Measurements from ENCODE around the gene BTBD9.
A peak's percentile ranks its signal among the peaks of the same experiment; 100 is the strongest.

BTBD9 gene

GRCh38 chr6:38507173-38507572, 132.6 kb downstream of the BTBD9 start:
- no peak for DNase-seq (ENCODE audit: low spot score)

GRCh38 chr6:38505826-38506225, 133.9 kb downstream of the BTBD9 start:
- DNase-seq (ENCODE audit: low spot score), result no peak

GRCh38 chr6:38504996-38505395, 134.7 kb downstream of the BTBD9 start:
- no peak for DNase-seq (ENCODE audit: low spot score)

GRCh38 chr6:38503960-38504682, 135.6 kb downstream of the BTBD9 start:
- no peak for DNase-seq (ENCODE audit: low spot score)

GRCh38 chr6:38503032-38503773, 136.5 kb downstream of the BTBD9 start:
- no peak for DNase-seq (ENCODE audit: low spot score)

- DNase-seq (ENCODE audit: low spot score), result no peak
These were observed 137.3 kb downstream of the BTBD9 start for GRCh38 chr6:38502423-38502822.

GRCh38 chr6:38501931-38502330, 137.8 kb downstream of the BTBD9 start:
- no peak for DNase-seq (ENCODE audit: low spot score)

GRCh38 chr6:38499529-38500096, 140.1 kb downstream of the BTBD9 start:
- no peak for DNase-seq (ENCODE audit: low spot score)

- no peak for DNase-seq (ENCODE audit: low spot score)
These were observed 140.8 kb downstream of the BTBD9 start for GRCh38 chr6:38498805-38499445.

GRCh38 chr6:38498085-38498484, 141.6 kb downstream of the BTBD9 start:
- no peak for DNase-seq (ENCODE audit: low spot score)

DNA sequence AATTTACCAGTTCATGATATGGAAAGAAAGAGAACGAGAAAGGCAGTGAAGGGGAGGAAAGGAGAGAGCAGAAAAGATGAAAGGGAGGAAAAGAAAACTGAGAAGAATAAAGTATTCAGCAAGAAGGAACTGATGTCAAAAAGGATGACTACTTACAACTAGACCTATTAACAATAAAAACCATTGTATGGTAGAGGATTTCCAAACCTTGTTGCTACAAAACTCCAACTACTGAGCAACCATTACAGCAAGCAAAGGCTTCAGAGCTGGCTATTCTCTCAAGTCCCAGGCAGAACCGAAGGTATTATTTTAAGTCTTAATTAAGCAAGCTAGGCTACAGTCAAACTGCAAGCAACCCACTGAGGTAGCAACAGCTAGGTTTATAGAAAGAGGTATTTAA, 142.2 kb downstream of the BTBD9 start:
- no peak for DNase-seq (ENCODE audit: low spot score)

- DNase-seq (ENCODE audit: low spot score), result no peak
These were observed 143.7 kb downstream of the BTBD9 start for GRCh38 chr6:38495922-38496635.

- DNase-seq (ENCODE audit: low spot score), result no peak
These were observed 144.2 kb downstream of the BTBD9 start for GRCh38 chr6:38495518-38495917.

- peak; percentile 27 for DNase-seq (ENCODE audit: low spot score)
These were observed 145.7 kb downstream of the BTBD9 start for GRCh38 chr6:38493931-38494547.

- no peak for DNase-seq (ENCODE audit: low spot score)
These were observed 147.7 kb downstream of the BTBD9 start for GRCh38 chr6:38492031-38492430.

DNA sequence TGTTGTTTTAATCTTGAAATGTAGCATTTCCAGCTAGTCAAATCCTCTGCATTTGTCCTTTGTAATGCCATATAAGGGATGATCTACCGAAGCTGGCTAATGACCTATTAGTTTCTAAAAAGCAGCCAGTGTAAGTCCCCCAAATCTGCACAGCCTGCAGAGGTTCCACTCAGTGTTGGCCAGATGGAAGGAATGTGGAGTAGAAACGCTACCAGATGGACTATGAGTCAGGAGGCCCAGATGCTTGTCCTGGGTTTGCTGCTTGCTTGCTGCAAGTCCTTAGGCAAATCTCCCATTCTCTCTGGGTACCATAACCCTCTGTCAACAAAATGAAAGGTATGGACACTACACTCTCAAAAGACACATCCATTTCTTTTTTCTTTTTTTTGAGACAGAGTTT, 149.8 kb downstream of the BTBD9 start:
- no peak for DNase-seq (ENCODE audit: low spot score)

GRCh38 chr6:38487423-38487822, 152.3 kb downstream of the BTBD9 start:
- no peak for DNase-seq (ENCODE audit: low spot score)

GRCh38 chr6:38485488-38485887, 154.2 kb downstream of the BTBD9 start:
- no peak for DNase-seq (ENCODE audit: low spot score)

GRCh38 chr6:38484656-38485055, 155.1 kb downstream of the BTBD9 start:
- DNase-seq (ENCODE audit: low spot score), result no peak

DNA sequence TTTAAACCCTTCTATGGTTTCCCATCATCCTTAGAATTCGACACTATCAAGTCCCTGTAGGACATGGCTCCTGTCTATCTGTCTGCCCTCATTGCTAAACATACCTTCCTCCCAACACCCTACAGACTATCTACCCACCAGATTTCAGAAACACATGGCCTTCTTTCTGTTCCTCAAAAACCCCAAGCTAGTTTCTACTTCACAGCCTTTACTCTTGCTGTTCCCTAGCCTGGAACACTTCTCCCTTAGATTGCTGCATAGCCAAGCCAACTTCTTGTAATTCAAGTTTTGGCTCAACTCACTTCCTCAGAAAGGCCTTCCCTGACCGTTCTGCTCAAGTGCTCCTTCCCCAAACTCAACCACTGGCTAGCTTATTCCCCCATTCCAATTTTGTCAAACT, 156.2 kb downstream of the BTBD9 start:
- DNase-seq (ENCODE audit: low spot score), result no peak

GRCh38 chr6:38482466-38482865, 157.3 kb downstream of the BTBD9 start:
- DNase-seq (ENCODE audit: low spot score), result no peak

DNA sequence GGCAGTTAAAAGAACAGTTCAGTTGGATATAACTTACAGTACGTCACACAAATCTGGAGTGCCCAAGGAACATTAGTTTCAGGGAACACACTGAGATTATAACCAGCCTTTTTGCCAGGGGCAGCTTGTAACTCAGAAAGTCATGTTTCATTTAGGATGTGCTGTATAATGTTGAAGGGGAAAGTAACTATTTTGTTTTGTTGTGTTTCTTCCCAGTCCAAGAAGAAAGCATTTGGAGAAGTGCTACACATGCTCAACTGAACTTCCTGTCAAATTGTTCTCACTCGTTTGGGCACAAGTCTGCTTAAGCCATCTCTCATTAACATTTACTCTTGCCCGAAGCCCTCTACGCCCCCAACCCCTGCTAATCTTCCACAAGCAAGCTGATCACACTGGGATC, 157.9 kb downstream of the BTBD9 start:
- DNase-seq (ENCODE audit: low spot score), result no peak

Measured in SW480 (cell line).